GM19025 (cell line): ENCODE measurements around the gene PSG2.
"Not testable (repeated sequence)": the region's sequence is repeated elsewhere in the genome, so short reads cannot be mapped to it uniquely, and the experiment has no call there.

ENCODE experiments used
- ATAC-seq: cut with Tn5 transposase; IDR thresholded peaks from one replicate; pipeline ENCODE4 v1.9.1; 2021; ENCODE audit warnings: mild to moderate bottlenecking, low read depth, moderate library complexity; ENCODE audit not compliant: unreplicated experiment

PSG2 gene

DNA sequence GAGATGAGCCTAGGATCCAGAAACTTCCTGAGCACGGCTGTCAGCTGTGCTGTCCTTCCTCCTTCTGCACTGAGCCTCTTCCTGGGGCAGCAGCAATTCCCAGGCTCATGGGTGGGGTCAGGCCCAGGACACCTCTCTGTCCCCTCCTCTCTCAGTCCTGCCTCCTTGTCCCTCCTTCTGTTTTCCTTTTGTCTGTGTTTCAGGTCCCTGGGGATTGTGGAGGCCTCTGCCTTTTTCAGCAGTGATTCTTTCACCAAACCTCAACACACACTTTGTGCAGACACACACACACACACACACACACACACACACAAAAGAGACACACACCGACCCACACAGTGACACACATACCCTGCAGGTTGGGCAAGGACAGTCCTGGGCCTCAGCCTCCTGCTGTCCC lies at the start of gene PSG2:
TSS of gene PSG2 (minus strand) at position 101 of the 400 bp plus-strand sequence. CDS start 132 bp downstream, outside the sequence.
- not testable (repeated sequence) for ATAC-seq

DNA sequence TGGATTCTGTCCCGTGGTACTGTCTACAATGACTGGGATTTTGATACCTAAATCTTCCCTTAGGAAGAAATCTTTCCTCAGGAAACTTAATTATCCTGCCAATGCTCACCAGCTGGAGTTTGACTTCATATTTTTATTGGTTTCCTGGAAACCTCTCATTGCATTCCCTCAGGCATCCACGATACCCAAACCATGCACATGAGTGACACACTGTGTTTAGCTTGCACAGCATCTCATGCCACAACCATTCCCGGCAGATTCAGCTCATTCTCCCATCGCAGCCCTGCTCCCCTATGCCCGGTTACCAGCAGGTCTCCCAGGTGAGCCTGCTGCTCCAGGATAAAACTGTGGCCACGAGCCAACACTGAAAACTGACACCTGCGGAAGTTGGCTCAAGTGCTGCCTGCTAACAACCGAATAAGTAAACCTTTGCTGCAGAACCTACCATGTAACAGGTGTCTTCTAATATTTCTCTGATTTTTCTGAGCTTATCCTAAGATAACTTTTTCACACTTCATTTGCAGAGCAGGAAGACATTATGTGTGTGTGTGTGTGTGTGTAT lies 48.9 kb upstream of the PSG2 start:
- ATAC-seq, result not testable (repeated sequence)

GRCh38 chr19:43129197-43129596 lies 46.7 kb upstream of the PSG2 start:
- ATAC-seq, result not testable (repeated sequence)

DNA sequence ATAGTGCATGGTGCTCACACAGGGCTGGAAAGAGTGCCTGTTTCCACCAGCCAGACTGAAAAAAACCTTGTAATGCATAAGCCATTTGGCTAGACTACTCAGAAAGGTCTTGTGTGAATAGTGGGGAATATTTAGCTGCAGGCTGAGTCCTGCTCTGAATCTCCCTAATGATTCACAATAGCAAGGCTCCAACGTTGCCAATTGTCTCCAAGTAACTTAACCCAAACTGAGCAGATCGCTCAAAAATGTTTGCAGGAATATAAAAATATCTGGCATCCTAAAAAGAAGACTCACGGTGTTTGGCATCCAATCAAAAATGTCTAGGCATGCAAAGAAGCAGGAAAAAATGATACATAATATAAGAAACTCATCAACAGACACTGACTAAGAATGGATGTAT lies 44.8 kb upstream of the PSG2 start:
- not testable (repeated sequence) for ATAC-seq

GRCh38 chr19:43126720-43127119 lies 44.2 kb upstream of the PSG2 start:
- no peak for ATAC-seq

DNA sequence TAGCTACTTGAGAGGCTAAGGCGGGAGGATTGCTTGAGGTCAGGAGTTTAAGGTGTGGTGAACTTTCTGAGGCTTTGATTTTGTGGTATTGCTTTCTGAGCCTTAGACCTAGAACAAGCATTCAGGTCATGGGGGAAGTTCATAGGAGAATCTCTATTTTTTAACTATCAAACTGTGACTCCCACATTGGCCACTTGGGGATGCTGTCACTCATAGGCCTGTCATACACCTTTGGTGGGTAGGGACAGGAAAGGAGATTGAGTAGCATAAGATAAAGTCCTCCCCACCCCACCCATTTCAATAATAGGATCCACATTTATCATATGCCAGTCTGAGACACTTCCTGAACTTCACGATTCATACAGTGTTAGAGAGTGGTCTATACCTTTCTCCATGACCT lies 41.9 kb upstream of the PSG2 start:
- ATAC-seq, result no peak

DNA sequence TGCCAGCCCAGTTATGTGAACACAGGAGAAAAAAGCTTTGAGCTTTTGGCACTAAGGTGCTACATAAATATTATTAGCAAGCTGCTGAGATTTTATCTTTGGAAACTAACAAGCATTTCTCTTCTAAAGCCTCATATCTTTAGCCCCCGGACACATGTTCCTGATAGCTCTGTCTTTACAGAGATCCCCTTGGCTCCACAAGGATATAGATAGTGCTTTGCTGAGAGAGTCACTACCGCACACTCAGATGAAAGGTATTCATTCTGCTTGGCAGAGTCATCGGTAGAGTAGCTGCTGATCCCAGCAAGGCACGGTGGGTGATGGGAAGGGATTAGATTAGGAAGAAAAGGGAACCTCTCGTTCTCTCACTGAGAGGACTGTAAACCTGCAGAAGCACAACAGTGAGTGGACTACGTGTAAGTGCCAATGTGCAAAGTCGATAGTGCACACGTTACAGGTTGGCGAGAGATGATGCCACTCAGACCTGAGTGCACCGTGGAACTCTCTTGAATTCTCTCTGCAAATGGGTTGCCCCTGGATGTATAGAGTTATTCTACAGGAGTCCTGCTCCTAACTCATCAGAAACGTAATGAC lies 38.0 kb upstream of the PSG2 start:
- ATAC-seq, result not testable (repeated sequence)

DNA sequence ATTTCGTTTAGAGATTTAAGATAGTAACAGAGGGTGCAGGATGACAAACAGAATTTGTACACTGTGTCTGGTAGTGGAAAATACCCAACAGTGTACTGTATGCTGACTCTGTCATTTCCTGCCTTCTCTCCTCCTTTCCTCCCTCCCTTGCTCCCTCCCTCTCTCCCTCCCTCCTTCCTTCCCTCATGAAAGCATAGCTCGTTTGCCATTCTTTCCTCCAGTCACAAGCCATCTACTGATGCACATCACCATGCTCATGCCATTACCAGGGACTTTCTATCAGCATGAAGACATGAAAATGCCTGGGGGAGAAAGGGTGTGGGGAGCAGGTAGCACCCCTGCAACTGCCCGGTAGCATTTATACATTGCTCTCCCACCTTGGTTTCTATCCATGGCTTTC lies 37.0 kb upstream of the PSG2 start:
- ATAC-seq, result not testable (repeated sequence)

GRCh38 chr19:43116421-43116820 lies 33.9 kb upstream of the PSG2 start:
- not testable (repeated sequence) for ATAC-seq

- ATAC-seq, result not testable (repeated sequence)
These were observed 33.0 kb upstream of the PSG2 start for GRCh38 chr19:43115548-43115947.

DNA sequence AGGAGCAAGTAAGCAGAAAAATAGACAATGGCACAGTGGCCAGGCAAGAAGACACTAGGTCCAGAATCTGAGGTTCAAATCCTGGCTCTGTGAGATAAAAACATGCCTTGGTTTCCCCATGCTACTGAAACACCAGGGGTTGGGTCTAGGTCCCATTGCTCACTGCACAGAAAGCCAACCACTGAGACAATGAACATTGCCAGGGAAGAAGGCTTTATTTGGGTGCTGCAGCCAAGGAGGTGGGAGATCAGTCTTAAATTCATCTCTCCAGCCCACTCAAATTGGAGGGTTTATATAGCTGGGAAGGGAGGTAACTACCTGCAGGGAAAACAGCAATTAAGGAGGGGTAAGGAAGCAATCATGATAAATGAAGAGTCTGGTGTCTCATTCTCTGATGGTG lies 32.6 kb upstream of the PSG2 start:
- not testable (repeated sequence) for ATAC-seq

DNA sequence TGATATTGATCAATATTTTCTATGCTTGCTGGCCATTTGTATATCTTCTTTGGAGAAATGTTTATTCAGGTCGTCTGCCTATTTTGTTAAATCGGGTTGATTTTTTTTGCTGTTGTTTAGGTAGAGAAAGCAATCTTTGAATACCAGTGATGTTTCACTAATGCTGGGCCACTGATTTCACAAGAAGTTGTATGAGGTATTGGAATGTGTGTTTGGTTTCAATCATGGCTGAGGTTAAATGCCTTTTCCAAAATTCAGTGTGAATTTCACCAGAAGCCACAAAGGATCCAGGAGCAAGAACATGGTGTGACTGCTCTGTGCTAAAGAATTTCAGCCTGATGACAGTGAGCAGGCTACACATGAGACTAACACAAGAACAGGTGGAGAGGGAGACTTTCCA lies 32.1 kb upstream of the PSG2 start:
- not testable (repeated sequence) for ATAC-seq

DNA sequence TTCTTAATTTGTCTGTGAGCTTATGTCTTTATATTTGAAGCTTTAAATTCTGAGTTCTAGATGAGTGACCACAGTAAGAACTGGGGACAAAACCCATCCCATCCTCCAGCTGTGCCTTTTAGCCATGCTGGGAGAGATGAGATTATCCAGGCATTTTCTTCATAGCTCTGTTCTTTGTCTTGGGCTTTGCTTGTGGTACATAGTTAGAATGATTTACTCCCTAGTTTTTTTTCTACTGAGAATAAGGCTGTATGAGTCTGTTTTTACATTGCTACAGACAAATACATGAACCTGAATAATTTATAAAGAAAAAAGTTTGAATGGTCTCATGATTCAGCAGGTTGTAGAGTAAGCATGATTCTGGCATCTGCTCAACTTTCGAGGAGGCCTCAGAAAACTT lies 24.9 kb upstream of the PSG2 start:
- not testable (repeated sequence) for ATAC-seq

- ATAC-seq, result no peak
These were observed 23.0 kb upstream of the PSG2 start for GRCh38 chr19:43105496-43105895.

DNA sequence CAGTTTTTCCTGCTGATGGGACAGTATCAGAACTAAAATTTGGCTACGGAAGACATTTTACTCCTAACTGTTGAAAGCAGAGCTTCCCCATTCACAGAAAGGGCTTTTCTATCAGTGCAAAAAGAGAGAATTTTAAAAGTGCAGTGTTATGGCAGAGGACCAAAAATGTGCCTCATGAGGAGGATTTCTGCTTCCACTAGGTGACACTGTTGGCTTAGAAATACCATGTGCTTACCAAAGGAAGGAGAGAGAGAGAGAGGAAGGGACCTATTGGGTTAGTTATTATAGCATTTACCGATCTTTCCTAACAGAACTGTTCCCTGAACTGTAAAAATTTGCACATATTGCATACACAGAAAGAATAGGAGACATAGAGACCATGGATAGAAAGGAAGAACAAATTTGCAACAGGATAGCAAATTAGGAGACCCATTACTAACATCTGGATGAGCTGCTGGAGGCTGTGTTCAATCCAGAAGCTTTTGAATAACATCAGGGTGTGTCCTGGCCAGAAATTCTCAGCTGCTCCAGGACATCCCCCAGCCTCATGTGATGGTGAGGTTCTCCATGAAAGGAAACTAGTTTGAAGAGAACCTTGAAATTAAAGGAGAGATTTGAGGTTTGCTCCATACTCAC lies 21.8 kb upstream of the PSG2 start:
- not testable (repeated sequence) for ATAC-seq

DNA sequence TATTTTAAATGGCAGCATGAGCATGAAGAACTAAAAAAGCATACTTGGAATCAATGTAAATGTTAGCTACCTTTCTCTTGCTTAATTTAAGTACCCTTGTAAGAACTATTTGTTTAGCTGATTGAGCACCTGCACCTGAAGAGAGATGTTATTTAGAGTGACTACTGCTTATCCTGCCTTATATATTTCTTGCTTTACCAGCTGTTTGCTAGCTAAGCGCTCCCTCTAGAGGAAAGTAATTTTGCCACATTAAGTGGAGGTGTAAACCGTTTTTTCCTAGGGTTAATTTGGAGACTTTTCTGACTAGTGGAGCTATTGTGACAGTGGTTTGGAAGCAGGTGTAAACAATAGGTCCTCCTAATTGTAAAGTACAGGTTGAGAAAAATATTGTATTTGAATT lies 19.4 kb upstream of the PSG2 start:
- no peak for ATAC-seq

GRCh38 chr19:43098416-43098815 lies 15.9 kb upstream of the PSG2 start:
- ATAC-seq, result not testable (repeated sequence)

GRCh38 chr19:43087702-43088340 lies 5.3 kb upstream of the PSG2 start:
- ATAC-seq, result not testable (repeated sequence)

- ATAC-seq, result not testable (repeated sequence)
These were observed 3.5 kb upstream of the PSG2 start for GRCh38 chr19:43085796-43086530.

- ATAC-seq, result not testable (repeated sequence)
These were observed 1.8 kb upstream of the PSG2 start for GRCh38 chr19:43084196-43084832.
